GM19193 (cell line): ENCODE data around the gene RNF32.

Experiments
- POLR2A ChIP-seq: IDR thresholded peaks from 4 replicates; pipeline ENCODE4 v1.6.1; 2011; ENCODE audit not compliant: insufficient read depth, insufficient read length; ENCODE audit errors: extremely low read depth

Gene RNF32

DNA sequence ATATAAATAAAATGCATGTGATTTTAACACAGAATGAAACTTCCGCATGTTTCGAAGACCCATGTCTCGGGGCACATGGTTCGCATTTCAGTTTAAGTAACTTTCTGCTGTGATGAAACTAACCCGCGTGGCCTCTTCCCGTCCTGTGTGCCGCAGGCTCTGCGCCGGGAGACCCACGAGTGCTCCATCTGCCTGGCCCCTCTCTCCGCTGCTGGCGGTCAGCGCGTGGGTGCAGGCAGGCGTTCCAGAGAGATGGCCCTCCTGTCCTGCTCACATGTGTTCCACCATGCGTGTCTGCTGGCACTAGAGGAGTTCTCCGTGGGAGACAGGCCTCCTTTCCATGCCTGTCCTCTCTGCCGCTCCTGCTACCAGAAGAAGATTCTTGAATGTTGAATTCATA lies 35.7 kb downstream of the RNF32 start:
- no peak for TF ChIP-seq POLR2A

DNA sequence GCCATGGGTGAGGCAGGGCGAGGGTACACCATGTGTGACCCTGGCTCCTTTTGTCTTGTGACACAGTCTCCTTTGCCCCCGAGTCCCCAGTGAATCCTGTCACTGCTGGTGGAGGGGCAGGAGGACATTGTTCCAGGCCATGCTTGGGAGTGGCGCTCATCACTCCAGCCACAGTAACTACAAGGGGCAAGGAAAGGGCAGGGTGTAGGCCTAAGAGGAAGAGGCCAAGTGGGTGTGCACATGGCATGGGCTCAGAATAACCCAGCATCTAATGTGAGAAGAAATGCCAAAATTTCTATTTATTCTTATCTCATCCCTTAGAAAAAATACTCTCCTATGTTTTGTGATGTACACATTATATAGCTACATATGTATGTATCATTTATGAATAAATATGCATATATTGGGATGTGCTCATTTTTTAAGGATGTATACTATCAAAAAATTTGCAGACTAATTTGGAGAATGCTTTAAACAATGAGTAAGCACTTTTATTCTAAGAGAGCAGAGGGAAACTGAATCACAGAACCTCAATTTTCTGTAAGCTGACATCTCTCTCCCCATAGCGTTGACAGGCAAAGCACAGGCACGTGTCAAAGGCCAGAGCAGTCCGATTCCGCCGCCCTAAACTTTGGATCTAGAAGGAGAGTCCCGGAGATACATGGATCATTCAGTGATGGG lies 36.9 kb downstream of the RNF32 start:
- TF ChIP-seq POLR2A: no peak

DNA sequence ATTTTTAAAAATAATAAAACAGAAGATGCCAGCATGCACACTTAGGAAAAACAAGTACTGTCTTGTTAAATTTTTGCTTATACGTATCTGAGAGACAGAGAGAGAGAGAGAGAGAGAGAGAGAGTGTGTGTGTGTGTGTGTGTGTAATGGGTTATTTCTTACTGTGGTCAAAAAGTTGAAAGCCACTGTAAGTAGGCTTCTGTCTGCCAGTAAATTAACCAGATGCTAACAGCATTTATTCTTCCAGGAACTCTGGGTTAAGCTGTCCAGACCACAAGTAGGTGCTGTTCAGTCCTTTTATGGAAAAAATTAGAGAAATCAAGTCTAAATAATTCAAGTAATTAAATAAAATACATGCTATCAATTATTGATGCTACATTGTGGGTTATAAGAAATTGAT lies 39.7 kb downstream of the RNF32 start:
- TF ChIP-seq POLR2A: no peak

DNA sequence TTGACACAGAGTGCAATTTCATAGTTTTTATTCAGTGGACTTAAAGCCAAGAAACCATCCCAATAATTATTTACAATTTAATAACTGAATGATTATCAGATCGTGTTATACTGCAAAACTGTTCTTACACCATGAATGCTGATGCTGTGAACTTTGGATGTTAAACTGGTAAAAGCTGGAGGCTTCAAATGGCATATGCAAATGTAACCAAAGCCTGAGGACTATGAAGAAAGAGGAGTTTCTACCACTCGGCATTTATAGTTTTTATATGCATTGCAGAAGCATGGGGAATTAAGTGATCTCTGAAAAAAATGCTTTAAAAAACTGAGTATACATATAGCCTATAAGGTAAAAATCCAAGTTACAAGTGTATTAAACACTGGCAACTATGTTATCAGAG lies 42.4 kb downstream of the RNF32 start:
- TF ChIP-seq POLR2A: no peak

DNA sequence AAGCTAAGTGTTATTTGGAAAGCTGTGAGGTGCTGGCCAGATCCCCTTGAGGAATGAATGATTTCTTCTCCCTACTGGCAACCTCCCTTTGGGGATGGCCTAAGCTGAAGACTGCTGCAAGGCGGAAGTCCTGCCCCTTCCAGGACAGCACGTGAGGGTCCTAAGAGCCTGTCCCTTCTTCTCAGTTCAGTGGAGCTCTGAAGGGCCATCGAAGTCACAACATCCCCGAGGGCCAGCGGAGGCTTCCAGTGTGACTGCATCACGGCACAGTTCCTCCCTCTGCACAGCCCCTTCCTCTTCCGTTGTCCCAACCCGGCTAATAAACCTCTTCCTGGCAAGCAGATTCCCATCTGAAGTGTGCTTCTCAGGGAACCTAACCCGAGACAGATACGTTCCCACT lies 43.7 kb downstream of the RNF32 start:
- no peak for TF ChIP-seq POLR2A

DNA sequence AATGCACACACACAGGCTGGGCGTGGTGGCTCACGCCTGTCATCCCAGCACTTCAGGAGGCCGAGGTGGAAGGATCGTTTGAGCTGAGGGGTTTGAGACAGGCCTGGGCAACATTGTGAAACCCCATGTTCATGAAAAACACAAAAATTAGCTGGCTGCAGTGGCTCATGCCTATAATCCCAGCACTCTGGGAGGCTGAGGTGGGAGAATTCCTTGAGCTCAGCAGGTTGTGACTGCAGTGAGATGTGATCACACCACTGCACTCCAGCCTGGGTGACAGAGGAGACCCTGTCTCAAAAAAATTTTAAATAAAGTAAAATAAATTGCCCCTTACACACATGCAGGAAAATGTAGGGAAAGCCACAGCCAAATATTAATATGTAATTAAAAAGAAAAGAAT lies 44.1 kb downstream of the RNF32 start:
- no peak for TF ChIP-seq POLR2A

DNA sequence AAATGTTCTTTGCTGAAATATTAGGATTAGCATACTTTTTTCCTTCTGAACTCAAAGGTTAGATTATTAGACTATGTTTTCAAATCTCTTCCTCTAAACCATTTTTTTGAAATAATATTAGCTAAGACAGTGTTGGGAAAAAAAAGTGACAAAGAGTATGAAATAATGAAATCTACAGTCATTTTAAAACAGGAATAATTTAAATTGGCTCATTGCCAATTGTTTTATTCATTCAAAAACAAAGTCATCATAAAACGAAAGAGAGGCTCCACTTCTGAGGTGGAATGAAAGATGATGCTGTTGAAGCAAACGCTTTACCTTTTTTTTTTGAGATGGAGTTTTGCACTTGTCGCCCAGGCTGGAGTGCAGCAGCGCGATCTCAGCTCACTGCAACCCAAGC lies 51.2 kb downstream of the RNF32 start:
- no peak for TF ChIP-seq POLR2A

DNA sequence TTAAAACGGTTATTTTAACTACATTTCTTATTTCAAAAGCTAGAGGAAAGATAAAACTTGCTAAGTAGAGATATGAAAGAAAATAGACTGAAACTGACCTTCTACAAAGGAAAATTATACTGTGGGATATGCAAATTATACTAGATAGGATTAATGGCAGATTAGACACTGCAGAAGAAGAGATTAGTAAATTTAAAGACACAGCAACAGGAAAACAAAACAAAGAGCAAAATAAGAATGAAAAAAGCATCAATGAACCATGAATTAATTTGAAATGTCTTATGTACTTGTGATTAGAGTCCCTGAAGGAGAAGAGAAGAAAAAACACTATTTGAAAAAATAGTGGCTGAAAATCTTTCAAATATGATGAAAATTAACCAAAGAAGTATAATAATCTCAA lies 52.3 kb downstream of the RNF32 start:
- TF ChIP-seq POLR2A: no peak

DNA sequence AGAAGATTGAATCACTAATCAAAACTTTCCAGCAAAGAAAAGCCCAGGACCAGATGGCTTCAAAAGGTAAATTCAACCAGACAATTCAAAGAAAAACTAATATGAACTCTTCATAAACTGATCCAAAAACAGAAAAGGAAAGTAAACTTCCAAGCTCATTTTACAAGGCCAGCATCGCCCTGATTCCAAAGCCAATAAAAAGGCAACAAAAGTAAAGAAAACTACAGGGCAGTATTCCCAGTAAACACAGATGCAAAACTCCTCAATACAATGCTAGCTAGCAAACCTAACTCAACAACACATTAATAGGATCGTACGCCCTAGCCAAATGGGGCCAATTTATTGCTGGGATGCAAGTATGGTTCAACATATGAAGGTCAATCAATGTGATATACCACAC lies 53.1 kb downstream of the RNF32 start:
- TF ChIP-seq POLR2A: no peak

DNA sequence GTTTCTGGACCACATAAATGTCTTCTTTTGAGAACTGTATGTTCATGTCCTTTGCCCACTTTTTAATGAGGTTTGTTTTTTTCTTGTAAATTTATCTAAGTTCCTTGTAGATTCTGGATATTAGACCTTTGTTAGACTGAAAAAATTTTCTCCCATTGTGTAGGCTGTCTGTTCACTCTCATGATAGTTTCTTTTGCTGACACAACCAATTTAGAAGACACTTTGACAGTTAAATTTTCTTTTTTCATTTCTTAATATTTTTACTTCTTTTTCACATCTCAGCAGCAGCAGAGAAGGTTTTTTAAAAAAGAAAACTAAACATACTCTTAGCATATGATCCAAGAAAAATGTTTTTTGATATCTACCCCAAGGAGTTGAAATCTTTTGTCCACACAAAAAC lies 61.8 kb downstream of the RNF32 start:
- no peak for TF ChIP-seq POLR2A

DNA sequence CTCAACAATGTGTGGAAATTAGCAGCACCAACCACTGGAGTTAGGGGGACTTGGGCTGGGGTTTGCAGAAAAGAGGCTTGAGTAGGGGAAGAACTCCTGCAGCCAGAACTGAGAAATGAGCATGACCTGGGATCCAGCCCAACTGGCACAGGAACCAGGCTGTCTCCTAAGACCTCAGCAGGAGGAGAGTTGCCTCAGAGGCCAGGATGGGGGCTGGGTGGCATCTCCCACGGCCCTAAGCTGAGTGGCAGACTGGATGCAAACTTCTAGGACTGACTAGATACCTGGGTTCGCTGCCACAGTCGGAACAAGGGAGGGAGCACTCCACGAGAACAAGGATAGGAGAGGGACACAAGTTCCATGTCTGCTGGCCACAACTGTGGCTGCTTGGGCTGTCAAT lies 62.6 kb downstream of the RNF32 start:
- TF ChIP-seq POLR2A: no peak

DNA sequence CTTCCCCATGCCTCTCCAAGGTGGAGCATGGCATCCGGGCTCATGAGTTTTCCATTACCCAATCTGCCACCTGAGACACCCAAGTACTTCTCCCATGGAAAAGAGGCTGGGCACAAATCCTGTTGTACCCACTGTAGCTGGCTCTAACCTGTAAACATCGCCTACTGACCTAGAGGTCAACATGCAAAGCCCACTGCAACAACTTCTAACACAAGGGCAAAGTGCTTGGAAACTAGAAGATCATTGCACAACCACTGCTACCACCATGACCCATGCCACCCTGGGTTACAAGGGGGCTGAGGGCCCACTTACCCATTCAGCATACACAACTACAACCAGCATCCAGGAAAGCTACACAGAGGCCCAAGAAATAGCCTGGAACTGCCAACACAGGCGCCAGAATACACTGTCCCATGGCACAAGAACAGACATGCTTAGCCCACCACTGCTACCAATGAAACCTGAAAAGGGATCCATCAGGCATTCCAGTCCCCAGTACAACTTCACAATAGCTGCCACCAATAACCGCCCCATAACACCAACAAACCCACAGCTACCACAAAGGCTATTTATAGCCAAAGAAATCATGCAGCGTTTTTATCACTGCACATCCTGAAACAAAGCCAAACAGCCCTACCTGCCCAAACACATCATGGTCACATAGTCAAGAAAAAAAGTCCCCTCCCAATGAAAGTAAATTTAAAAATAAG lies 63.4 kb downstream of the RNF32 start:
- no peak for TF ChIP-seq POLR2A

DNA sequence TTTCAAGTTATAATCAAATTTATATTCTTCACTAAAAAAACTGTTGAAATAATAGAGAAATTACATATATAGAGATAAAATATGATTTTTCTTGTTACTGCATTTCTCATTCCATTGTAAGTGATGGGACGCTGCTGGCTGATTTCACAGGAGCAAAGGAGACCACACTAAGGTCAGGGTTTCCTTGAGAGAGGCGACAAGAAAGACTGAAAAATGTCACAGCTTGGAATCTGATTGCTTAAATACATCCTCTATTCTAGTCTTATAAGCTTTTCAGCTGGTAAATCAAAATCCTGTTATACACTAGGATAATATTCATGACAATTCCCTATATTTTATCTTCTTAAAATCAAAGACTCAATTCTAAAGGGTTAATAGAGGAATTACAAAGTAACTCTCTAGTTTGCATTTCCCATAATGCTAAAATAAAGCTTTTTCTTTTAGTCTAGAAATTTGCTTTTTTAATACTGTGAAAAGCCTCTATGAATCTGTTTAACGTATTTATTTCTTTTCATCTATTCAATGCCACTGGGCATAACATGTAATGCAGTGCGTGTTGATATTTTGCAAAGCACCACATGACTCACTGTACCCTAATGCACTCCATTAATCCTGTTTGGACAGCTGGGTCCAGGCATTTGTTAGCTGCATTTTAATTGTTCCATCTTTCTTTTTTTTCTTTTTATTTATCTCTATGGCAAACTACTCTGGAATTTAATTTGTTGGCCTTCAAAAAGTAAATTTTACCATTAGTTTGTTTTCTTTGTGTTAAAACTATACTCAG lies 81.7 kb downstream of the RNF32 start:
- no peak for TF ChIP-seq POLR2A

DNA sequence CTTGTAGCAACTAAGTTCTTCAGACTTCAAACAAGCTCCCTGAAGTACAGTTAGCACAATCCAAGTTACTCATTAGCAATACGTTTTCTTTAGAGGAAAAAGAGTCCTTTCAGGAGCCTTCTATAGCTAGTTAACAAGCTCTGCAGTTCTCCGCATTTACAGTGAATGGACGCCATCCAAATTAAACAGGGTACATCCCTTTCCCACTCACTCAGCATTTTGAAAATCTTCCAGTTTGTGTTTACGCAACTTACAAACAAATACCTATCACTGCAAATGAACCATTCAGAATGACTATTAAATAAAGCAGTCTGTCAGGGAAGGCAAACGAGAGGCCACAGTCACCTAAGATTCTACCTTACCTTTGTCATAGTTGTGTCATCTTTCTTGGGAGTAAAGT lies 84.5 kb downstream of the RNF32 start:
- no peak for TF ChIP-seq POLR2A

DNA sequence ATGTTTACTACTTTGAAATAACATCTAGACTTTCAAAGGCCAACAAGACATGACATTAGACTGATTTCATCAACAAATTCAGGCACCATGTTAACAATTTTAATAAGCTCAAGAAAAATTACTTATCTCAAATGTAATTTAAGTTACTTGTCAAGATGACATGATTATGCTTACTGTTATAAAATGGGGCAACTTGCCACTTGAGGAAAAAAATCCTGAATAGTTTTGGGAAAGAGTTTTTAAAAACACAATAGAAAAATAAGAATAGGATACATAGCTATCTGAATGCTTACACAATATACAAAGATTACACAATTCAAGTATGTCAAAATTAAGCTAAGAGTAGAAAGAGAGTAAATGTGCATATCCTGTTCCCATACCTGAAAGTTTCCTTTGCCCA lies 85.4 kb downstream of the RNF32 start:
- TF ChIP-seq POLR2A: no peak
